GM19397 (cell line): ENCODE data around the gene MMP28.

Source experiments
- ATAC-seq: cut with Tn5 transposase; IDR thresholded peaks from one replicate; pipeline ENCODE4 v1.9.1; 2021; ENCODE audit warnings: mild to moderate bottlenecking, moderate library complexity; ENCODE audit not compliant: unreplicated experiment

MMP28 gene

DNA sequence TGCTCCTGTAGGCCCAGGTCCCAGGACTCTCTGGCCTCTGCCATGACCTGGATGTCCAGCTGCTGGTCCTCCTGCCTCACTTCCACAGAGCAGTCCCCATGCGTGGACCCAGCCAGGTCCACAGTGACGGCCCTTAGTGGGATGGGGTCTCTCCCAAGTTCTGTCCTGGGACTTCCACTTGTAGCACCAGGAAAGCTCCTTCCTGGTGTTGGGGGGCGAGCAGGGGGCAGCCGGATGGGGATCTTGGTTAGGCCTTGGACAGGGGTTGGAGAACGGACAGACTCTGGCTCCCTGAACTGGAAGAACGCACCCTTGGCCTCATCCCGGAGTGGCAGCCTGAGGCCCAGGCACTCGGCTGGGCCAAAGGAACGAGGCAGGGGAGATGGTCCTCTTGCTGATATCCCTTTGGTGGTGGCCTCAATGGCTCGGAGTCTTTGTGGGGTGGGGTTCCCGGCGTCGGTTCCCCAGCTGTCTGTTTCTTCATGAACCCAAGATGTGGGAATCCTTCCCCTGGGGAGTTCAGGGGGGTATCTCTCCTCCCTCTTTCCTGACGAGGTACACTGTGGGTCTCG lies 49.6 kb downstream of the MMP28 start:
- no peak for ATAC-seq

- no peak for ATAC-seq
Measured at GRCh38 chr17:35745246-35745645, 50.2 kb downstream of the MMP28 start.

GRCh38 chr17:35744830-35745229 lies 50.6 kb downstream of the MMP28 start:
- no peak for ATAC-seq

DNA sequence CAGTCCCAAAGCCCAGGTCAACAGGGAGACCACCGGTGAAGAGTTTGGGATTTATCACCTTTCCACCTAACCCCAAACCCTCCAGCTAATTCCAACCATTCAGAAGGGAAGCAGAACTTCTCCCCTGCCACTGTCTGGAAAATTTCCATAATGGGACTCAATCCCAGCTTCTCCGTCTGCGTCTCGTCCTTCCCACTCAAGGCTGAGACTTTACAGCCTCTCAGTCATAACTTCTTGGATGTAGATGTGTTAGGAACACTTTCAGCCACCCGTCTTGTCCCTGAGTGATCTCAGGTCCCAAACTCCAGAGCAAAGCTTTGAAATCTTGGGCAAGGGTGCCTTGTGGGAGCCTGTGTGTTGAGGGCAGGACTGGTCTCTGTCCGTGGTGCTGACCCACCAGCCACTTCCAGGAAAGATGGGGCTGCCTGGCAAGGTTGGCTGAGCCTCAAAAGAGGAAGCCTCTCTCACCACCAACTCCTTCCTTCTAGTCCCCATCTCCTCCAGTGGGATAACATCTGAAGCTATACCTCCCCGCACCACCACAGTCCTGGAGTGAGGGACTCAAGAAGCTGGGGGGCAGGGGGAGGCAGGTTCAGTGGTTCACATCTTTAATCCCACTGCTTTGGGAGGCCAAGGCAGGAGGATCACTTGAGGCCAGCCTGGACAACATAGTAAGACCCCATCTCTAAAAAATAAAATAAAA lies 51.7 kb downstream of the MMP28 start:
- ATAC-seq, result no peak

DNA sequence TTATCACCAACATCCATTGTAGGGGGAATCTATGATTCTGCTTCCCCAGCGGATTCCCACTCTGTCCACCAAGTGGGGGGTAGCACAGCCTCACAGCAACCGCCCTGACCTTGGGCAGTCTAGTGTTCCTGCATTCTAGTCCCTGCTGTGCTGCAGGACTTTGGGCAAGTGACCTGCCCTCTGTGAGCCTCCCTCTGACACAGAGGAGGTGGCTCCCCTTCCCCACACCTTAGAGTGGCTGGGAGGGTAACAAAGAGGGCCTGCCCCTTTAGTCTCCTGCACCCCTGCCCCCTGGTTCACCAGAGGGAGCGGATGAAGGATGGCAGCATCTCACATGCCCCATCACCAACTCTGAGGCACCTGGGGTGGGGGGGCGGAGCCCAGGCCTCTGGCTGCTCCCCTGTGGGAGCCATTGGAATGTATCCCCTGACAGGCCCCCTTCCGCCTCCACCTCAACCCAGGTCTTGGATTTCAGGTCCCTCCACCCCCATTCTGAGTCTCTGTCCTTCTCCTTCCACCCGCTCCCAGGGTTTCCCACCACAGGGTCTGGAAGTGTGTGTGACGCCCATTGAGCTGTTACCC lies 52.5 kb downstream of the MMP28 start:
- no peak for ATAC-seq

- no peak for ATAC-seq
Measured at GRCh38 chr17:35742496-35742895, 52.9 kb downstream of the MMP28 start.

DNA sequence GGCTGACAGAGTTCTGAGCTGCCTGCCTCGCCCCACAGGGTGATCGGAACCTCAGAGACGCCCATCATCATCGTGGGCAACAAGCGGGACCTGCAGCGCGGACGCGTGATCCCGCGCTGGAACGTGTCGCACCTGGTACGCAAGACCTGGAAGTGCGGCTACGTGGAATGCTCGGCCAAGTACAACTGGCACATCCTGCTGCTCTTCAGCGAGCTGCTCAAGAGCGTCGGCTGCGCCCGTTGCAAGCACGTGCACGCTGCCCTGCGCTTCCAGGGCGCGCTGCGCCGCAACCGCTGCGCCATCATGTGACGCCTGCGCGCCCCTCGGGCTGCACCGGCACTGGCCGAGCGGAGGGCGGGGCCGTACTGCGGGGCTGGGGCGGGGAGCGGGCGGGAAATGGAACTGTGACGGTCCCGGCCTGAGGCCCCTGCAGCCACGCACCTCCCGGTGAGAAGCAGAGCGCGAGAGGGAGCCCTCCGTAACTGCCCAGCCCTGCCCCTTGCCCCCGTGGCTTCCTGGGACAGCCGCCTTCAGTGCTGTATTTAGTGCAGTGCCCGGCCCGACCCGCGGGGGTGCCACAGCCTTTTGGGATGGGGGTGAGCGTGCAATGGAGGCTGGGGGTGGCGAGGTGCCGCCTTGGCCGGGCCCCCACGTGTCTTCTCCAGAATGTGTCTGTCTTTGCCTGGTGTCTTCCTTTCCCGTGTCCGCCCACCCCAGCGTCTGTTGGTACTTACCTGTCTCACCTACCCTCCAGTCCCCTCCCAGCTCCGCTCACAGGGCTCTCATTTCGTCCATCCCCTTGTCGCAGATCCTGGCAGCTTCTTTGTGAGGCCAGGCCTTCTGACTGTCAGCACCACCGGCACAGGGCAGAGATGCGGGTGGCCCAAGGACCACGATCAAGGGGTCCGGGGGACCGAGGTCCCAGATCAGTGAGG lies 54.2 kb downstream of the MMP28 start:
- ATAC-seq, result no peak

- ATAC-seq, result no peak
Measured at GRCh38 chr17:35740216-35740615, 55.2 kb downstream of the MMP28 start.

DNA sequence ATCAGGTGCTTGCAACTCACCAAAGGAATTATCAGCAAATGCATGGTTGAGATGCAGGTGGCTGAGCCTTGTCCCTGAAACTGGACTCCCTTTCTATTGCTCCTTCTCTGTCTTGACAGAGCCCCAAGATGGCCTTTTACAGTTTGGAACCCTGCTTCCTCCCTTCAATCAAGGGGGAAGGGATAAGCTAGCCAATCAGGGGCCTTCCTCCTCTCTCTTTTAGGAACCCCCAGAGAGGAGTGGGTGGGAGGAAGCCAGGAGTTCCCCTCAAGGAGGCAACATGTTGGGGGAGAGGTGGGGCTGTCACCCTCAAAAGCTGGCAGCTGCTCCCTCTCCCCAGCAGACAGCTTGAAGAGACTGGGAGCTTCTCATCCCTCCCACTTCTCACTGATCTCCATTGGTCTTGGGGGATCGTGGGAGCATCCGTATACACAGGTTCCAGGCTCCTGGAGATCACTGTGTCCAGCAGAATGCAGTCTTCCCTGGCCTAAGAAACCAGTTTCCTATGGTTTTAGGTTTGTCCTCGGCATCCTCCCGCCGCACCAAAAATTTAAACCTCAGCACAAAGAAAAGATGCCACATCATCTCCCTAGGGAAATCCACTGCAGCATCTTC lies 56.8 kb downstream of the MMP28 start:
- no peak for ATAC-seq

DNA sequence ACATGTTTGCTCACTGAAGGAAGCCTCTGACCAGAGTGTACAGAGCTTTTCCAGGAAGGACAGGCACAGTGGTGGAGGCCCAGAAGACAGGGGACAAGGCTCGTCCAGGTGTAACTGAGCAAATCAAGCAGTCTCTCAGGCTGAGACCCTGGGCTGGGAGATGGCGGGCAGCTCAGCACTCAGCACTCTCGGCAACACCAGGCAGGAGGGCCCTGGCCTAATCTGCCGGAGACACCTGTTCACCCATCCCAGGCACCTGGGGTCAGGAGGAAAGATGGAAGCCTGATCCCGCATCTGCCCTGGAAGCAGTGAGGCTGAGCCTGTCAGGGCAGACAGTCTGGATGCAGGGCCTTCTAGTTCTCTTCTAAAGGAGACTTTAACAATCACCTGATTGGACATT lies 59.2 kb downstream of the MMP28 start:
- no peak for ATAC-seq

- no peak for ATAC-seq
Measured at GRCh38 chr17:35735036-35735805, 60.2 kb downstream of the MMP28 start.

DNA sequence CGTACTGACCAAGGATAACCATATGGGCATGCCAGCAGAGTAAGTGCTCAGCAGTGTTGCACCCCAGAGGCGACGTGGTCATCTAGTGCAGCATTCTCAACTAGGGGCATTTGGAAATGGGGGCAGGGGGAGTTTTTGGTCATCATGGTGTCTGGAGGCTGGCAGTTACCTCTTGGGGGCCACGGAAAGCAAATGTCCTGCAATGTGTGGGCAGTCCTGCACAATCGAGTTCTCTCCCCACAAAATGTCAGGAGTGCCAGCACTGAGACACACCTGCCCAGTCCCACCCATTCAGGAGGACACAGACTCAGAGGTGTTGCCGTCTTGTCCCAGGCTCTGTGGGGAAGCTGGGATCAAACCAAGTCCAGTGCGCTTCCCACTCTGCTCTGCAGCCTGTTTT lies 61.0 kb downstream of the MMP28 start:
- ATAC-seq, result no peak

DNA sequence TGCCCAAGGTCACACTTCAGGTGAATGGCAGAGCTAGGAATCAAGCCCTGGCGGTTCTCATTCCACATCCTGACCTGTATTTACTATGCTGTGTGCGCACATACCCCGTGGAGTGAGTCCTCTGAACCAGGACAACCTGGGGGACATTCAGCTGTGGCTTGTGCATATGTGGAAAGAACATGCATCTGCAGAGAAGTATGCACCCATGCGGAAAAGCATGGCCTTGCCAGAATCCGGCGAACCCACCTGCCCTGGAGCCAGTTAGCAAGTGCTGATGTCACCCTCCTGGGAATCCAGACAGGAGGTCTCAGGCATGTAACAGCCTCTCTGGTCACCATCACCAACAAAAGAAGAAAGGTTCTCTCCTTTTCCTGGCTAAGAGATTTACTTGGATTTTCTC lies 62.1 kb downstream of the MMP28 start:
- no peak for ATAC-seq

- no peak for ATAC-seq
Measured at GRCh38 chr17:35732806-35733136, 62.7 kb downstream of the MMP28 start.

GRCh38 chr17:35731917-35732805 lies 63.3 kb downstream of the MMP28 start:
- ATAC-seq, result no peak

DNA sequence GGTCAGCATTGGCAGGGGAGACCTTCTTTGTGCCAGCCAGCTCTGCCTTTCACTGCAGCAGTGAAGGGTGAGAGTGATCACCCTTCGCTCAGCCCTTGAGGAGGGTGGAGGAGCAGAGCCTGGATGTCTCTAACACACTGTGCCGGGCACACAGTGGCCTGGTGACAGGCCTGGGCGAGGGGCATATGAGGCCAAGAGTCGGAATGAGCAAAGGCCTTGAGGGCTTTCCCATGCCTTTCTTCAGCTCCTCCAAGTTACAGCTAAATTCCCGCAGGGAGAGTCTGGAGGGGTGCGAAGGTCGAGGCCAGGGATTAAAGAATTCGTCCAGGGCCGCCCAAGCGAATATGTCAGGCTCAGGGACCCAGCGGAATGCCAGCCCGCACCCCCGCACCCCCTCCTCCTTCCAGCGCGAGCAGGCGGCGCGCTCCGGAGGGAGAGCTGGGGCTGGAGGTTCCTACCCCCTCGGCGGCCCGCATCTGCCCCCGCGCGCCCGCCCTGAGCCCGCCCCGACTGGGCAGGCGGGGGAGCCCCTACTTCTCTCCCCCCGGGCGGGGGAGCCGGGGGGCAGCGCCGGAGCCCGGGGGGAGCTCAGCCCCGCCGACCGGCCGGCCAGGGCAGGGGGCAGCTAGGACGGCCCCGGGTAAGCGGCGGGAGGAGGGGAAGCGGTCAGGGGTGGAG lies 64.1 kb downstream of the MMP28 start, which contains the start of gene RASL10B:
RASL10B (plus strand) TSS at position 401 of the 678 bp plus-strand sequence. CDS start 3,546 bp downstream, outside the sequence.
- ATAC-seq, result no peak

- no peak for ATAC-seq
Measured at GRCh38 chr17:35730400-35731005, 64.9 kb downstream of the MMP28 start.

DNA sequence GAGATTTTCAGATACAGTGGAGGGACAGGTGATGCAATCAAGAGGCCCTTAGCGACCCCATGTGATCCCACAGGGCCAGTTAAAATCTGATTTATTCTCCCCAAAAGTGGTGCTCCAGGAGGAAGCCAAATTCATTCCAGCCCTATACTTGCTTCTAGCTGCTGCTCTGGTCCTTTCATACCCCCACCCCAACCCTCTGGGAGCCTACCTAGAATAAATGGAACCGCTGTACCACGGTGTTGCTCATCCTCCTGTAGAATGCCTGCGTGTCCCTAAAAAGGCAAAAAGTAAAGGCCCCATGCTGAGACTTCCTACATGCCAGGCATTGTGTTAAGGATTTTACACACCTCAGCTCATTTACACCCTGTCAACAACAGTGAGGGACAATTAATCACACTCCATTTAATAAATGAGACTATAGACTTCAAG lies 66.0 kb downstream of the MMP28 start:
- no peak for ATAC-seq
